ENCODE measurements around the gene NEAT1.
"Not testable (repeated sequence)": the region's sequence is repeated elsewhere in the genome, so short reads cannot be mapped to it uniquely, and the experiment has no call there.

NEAT1 gene

GRCh38 chr11:65442842-65443331 is 20.3 kb downstream of the NEAT1 start:
- in situ Hi-C loops (cut with MboI; ENCODE audit: low pct_unique_long_range_greater_than_20kb, low sequenced_read_pairs), result no loop called here
- peak; percentile 75 for DNase-seq

- peak; percentile 39 for DNase-seq
Observed at GRCh38 chr11:65444314-65445051, 21.9 kb downstream of the NEAT1 start.

GRCh38 chr11:65445101-65445603 is 22.6 kb downstream of the NEAT1 start:
- in situ Hi-C loops (cut with MboI; ENCODE audit: low pct_unique_long_range_greater_than_20kb, low sequenced_read_pairs), result no loop called here
- DNase-seq, result no peak

More at GRCh38 chr11:65444314-65445051, 21.9 kb downstream of the NEAT1 start:
- in situ Hi-C loops (cut with MboI; ENCODE audit: low pct_unique_long_range_greater_than_20kb, low sequenced_read_pairs), result no loop called here

- in situ Hi-C loops (cut with MboI; ENCODE audit: low pct_unique_long_range_greater_than_20kb, low sequenced_read_pairs), result no loop called here
- peak; percentile 49 for DNase-seq
Observed at GRCh38 chr11:65445604-65446445, 23.2 kb downstream of the NEAT1 start.

- DNase-seq, result peak; percentile 26
- in situ Hi-C loops (cut with MboI; ENCODE audit: low pct_unique_long_range_greater_than_20kb, low sequenced_read_pairs), result no loop called here
Observed at GRCh38 chr11:65446446-65447277, 24.1 kb downstream of the NEAT1 start.

GRCh38 chr11:65448074-65448417 is 25.4 kb downstream of the NEAT1 start:
- in situ Hi-C loops (cut with MboI; ENCODE audit: low pct_unique_long_range_greater_than_20kb, low sequenced_read_pairs), result no loop called here
- DNase-seq, result peak; percentile 18

GRCh38 chr11:65448418-65449105 is 26.0 kb downstream of the NEAT1 start:
- peak; percentile 29 for DNase-seq
- in situ Hi-C loops (cut with MboI; ENCODE audit: low pct_unique_long_range_greater_than_20kb, low sequenced_read_pairs), result no loop called here

GRCh38 chr11:65451301-65451700 is 28.7 kb downstream of the NEAT1 start:
- DNase-seq; in situ Hi-C loops (cut with MboI; ENCODE audit: low pct_unique_long_range_greater_than_20kb, low sequenced_read_pairs): not testable (repeated sequence)

- in situ Hi-C loops (cut with MboI; ENCODE audit: low pct_unique_long_range_greater_than_20kb, low sequenced_read_pairs); DNase-seq: not testable (repeated sequence)
Observed at GRCh38 chr11:65452259-65452658, 29.7 kb downstream of the NEAT1 start.

- DNase-seq, result no peak
- in situ Hi-C loops (cut with MboI; ENCODE audit: low pct_unique_long_range_greater_than_20kb, low sequenced_read_pairs), result no loop called here
Observed at GRCh38 chr11:65452806-65453490, 30.4 kb downstream of the NEAT1 start.

GRCh38 chr11:65454311-65454695 is 31.7 kb downstream of the NEAT1 start:
- in situ Hi-C loops (cut with MboI; ENCODE audit: low pct_unique_long_range_greater_than_20kb, low sequenced_read_pairs), result no loop called here
- DNase-seq, result no peak

- in situ Hi-C loops (cut with MboI; ENCODE audit: low pct_unique_long_range_greater_than_20kb, low sequenced_read_pairs), result no loop called here
- peak; percentile 92 for DNase-seq
Observed at GRCh38 chr11:65454696-65455456, 32.3 kb downstream of the NEAT1 start.

- no peak for DNase-seq
- in situ Hi-C loops (cut with MboI; ENCODE audit: low pct_unique_long_range_greater_than_20kb, low sequenced_read_pairs), result no loop called here
Observed at GRCh38 chr11:65456418-65456817, 33.8 kb downstream of the NEAT1 start.

- in situ Hi-C loops (cut with MboI; ENCODE audit: low pct_unique_long_range_greater_than_20kb, low sequenced_read_pairs), result no loop called here
- no peak for DNase-seq
Observed at GRCh38 chr11:65459552-65459951, 37.0 kb downstream of the NEAT1 start.

GRCh38 chr11:65465471-65465870 is 42.9 kb downstream of the NEAT1 start:
- DNase-seq; in situ Hi-C loops (cut with MboI; ENCODE audit: low pct_unique_long_range_greater_than_20kb, low sequenced_read_pairs): not testable (repeated sequence)

GRCh38 chr11:65467306-65467705 is 44.7 kb downstream of the NEAT1 start:
- DNase-seq; in situ Hi-C loops (cut with MboI; ENCODE audit: low pct_unique_long_range_greater_than_20kb, low sequenced_read_pairs): not testable (repeated sequence)

GRCh38 chr11:65468874-65469333 is 46.3 kb downstream of the NEAT1 start:
- DNase-seq, result peak; percentile 79
- in situ Hi-C loops (cut with MboI; ENCODE audit: low pct_unique_long_range_greater_than_20kb, low sequenced_read_pairs), result no loop called here
